Spleen (tissue), 7 donors: ENCODE results near the gene CTNNA2.

Experiments
- POLR2A ChIP-seq, 3 donors: fragments of 450-650 bp; IDR thresholded peaks; one replicate each; pipeline ENCODE4 v1.5.1; 2017; ENCODE audit warnings: antibody characterized with exemption in 3 of 3, mild to moderate bottlenecking in 1 of 3
- POLR2AphosphoS5 ChIP-seq, 3 donors: sonication (generic); formaldehyde crosslinking; IDR thresholded peaks; one replicate each; pipeline ENCODE4 v1.5.1; 2017; ENCODE audit warnings: antibody characterized with exemption in 3 of 3
- TF ChIP-seq, protein P1 (sequence below), 11 experiments: fragments of 200-600 bp in 7 of 11; fragments of 450-650 bp in 4 of 11; sonication (generic) in 4 of 11; IDR thresholded peaks in 8 of 11; conservative IDR thresholded peaks in 3 of 11; 1 replicate in 7 of 11; 2 replicates in 4 of 11; pipeline versions ENCODE4 v1.4.0 to v1.8.0; 2016 to 2021; ENCODE audit warnings: antibody characterized with exemption in 11 of 11, inconsistent platforms in 4 of 11, mild to moderate bottlenecking in 1 of 11
- donor health status: DM: no; HTN: no; CAD: no; lungs with moderate emphysema.
- donor health status: DM: no; HTN: no; CAD: no.
- donor health status: DM: no; HTN: no; CAD: no.

DNA sequence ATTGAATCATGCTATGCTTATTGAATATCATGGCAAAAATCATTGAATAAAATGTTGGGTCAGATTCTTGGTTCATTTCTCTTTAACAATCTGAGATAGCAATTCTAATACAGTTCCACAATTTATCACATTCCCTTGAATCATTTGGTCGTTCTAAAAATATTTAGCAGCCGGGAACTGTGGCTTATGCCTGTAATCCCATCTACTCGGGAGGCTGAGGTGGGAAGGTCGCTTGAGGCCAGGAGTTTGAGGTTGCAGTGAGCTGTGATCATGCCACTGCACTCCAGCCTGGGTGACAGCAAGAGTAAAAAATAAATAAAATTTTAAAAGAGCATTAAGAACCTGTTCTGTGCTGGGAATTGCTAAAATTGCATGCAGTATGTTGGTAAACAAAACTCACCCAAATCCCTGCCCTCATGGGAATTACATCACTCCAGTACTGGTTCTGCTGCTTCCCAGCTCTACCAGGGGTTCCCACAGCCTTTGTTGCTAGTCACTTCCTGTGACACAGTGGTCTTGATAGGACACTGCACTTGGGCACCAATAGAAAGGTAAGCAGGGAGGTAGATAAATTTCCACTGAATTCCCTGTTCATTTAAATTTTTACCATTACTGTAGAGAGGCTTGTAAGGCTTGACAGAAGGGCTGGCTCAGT lies 200.4 kb downstream of the CTNNA2 start:
- TF ChIP-seq, protein P1, sequence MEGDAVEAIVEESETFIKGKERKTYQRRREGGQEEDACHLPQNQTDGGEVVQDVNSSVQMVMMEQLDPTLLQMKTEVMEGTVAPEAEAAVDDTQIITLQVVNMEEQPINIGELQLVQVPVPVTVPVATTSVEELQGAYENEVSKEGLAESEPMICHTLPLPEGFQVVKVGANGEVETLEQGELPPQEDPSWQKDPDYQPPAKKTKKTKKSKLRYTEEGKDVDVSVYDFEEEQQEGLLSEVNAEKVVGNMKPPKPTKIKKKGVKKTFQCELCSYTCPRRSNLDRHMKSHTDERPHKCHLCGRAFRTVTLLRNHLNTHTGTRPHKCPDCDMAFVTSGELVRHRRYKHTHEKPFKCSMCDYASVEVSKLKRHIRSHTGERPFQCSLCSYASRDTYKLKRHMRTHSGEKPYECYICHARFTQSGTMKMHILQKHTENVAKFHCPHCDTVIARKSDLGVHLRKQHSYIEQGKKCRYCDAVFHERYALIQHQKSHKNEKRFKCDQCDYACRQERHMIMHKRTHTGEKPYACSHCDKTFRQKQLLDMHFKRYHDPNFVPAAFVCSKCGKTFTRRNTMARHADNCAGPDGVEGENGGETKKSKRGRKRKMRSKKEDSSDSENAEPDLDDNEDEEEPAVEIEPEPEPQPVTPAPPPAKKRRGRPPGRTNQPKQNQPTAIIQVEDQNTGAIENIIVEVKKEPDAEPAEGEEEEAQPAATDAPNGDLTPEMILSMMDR (IDR thresholded peaks at IDR 0.05 in 8 of 11, conservative IDR thresholded peaks at IDR 0.05 in 3 of 11): no peak
- TF ChIP-seq POLR2A (IDR thresholded peaks at IDR 0.05) (no peak), POLR2AphosphoS5 (IDR thresholded peaks at IDR 0.05) (no peak)
